PC-9 (cell line): ENCODE data around the gene UQCC5.

Source experiments
- CTCF ChIP-seq: fragments of 200-600 bp; sonication (generic); conservative IDR thresholded peaks from 2 replicates; pipeline ENCODE4 v1.6.1; 2017; ENCODE audit warnings: mixed run types, antibody characterized with exemption, mild to moderate bottlenecking, moderate library complexity
- EZH2 ChIP-seq: fragments of 200-600 bp; sonication (generic); IDR thresholded peaks from 2 replicates; pipeline ENCODE4 v1.8.0; 2017; ENCODE audit warnings: antibody characterized with exemption, low read depth

DNA sequence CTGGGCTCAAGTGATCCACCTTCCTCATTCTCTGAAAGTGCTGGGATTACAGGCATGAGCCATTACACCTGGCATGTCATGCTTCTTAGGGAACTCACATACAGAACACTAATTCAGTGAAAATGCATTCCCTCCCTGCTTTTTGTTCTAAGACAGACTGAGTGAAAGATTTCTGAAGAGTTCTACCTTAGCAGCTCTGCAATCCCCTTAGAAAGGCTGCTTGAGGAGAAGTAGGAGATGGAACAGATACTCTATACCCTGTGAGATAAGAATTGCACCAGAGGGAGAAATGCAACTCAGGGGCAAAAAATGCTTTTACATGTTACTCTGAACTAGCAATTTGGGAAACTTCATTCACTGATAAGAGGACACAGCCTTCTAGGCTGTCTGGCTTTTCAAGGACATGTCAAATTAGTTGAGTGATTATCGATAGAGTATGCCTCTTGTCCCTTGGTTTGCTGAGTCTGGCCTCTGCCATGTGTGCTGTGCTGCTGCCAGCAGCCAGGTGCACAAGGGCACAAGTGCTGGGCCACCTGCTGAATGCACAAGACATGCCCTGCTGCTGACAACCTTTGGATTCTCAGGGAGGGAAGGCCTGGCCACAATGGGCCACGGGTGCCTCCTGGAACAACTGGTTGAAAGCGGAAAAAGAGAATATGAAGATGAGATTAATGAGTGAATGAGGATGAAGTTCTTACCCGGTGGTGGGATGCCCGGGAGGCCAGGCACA is 17.8 kb downstream of the UQCC5 start:
- TF ChIP-seq CTCF (no peak), EZH2 (no peak)
